ENCODE measurements around the gene TEX11.
"Not testable (repeated sequence)": the region's sequence is repeated elsewhere in the genome, so short reads cannot be mapped to it uniquely, and the experiment has no call there.

Gene TEX11

DNA sequence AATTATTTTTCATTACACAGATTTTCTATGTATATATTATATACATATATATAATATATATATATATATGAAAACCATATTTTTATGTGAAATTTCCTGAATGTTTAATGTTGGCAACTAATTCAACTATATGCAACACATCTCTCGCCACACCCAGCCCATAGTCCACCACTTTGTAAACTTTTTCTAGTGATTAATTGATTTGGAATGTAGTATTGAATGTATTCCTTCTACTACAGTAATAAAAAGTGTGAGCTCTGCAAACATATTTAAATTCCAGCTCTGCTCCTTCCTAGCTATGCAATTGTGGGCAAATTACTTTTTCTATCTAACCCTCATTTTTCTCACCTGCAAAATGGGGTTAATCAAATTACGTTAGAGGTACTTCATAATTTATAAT lies 187.8 kb downstream of the TEX11 start:
- H2AFZ ChIP-seq (ENCODE audit: low read depth, low read length) = no peak overlapping the region
- H3K4me3 ChIP-seq (ENCODE audit: low read length) = no peak overlapping the region
- no peaks in the 10 kb centered on the region for H3K36me3 ChIP-seq (ENCODE audit: insufficient read depth, low read length)
- H3K4me1 ChIP-seq (ENCODE audit: insufficient read depth, low read length) = no peaks in the 10 kb centered on the region
- H3K27me3 ChIP-seq (ENCODE audit: insufficient read depth, low read length) = no peaks in the 10 kb centered on the region
- no peaks in the 10 kb centered on the region for H3K9me3 ChIP-seq (ENCODE audit: low read length)

DNA sequence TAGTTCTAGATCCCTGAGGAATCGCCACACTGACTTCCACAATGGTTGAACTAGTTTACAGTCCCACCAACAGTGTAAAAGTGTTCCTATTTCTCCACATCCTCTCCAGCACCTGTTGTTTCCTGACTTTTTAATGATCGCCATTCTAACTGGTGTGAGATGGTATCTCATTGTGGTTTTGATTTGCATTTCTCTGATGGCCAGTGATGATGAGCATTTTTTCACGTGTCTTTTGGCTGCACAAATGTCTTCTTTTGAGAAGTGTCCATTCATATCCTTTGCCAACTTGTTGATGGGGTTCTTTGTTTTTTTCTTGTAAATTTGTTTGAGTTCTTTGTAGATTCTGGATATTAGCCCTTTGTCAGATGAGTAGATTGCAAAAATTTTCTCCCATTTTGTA lies 197.2 kb downstream of the TEX11 start:
- H2AFZ ChIP-seq (ENCODE audit: low read depth, low read length) = not testable (repeated sequence)

DNA sequence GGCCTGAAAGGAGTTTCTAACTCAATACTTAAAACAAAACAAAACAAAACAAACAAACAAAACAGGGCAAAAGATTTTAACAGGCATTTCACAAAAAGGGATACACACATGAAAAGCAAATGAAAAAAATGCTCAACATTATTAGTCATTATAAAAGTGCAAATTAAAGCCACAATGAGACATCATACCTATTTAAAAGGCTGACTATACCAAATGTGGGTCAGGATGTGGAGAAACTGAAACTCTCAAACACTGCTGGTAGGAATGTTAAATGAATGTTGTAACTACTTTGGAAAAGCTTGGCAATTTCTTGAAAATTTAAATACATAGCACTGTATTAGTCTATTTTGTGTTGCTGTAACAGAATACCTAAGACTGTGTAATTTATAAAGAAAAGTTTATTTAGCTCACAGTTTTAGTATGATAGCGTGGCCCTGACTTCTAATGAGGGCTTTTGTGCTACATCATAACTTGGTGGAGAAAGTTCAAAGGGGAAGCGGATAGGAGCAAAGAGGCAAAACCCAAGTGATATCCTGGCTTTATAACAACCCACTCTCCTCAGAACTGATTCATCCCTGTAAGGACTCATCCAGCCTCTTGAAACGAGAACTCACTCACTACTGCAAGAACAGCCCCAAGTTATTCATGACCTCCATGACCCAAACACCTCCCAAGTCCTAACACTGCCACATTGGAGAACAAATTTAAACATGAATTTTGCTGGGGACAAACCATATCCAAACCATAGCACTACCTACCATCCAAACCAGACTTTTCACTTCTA lies 214.0 kb downstream of the TEX11 start:
- H3K4me3 ChIP-seq (ENCODE audit: low read length) = no peak overlapping the region
- no peaks in the 10 kb centered on the region for H3K9me3 ChIP-seq (ENCODE audit: low read length)
- H3K36me3 ChIP-seq (ENCODE audit: insufficient read depth, low read length) = no peaks in the 10 kb centered on the region
- H2AFZ ChIP-seq (ENCODE audit: low read depth, low read length) = no peak overlapping the region
- no peaks in the 10 kb centered on the region for H3K4me1 ChIP-seq (ENCODE audit: insufficient read depth, low read length)
- no peaks in the 10 kb centered on the region for H3K27me3 ChIP-seq (ENCODE audit: insufficient read depth, low read length)

More for the DNA sequence above, 197.2 kb downstream of the TEX11 start:
- not testable (repeated sequence) for H3K4me1 ChIP-seq (ENCODE audit: insufficient read depth, low read length); H3K4me3 ChIP-seq (ENCODE audit: low read length); H3K27me3 ChIP-seq (ENCODE audit: insufficient read depth, low read length); H3K9me3 ChIP-seq (ENCODE audit: low read length); H3K36me3 ChIP-seq (ENCODE audit: insufficient read depth, low read length)

DNA sequence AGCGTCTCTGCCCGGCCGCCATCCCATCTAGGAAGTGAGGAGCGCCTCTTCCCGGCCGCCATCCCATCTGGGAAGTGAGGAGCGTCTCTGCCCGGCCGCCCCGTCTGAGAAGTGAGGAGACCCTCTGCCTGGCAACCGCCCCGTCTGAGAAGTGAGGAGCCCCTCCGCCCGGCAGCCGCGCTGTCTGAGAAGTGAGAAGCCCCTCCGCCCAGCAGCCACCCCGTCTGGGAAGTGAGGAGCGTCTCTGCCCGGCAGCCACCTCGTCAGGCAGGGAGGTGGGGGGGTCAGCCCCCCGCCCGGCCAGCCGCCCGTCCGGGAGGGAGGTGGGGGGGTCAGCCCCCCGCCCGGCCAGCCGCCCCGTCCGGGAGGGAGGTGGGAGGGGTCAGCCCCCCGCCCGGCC lies 229.1 kb downstream of the TEX11 start:
- not testable (repeated sequence) for H2AFZ ChIP-seq (ENCODE audit: low read depth, low read length); H3K27me3 ChIP-seq (ENCODE audit: insufficient read depth, low read length); H3K4me1 ChIP-seq (ENCODE audit: insufficient read depth, low read length); H3K9me3 ChIP-seq (ENCODE audit: low read length); H3K36me3 ChIP-seq (ENCODE audit: insufficient read depth, low read length); H3K4me3 ChIP-seq (ENCODE audit: low read length)

DNA sequence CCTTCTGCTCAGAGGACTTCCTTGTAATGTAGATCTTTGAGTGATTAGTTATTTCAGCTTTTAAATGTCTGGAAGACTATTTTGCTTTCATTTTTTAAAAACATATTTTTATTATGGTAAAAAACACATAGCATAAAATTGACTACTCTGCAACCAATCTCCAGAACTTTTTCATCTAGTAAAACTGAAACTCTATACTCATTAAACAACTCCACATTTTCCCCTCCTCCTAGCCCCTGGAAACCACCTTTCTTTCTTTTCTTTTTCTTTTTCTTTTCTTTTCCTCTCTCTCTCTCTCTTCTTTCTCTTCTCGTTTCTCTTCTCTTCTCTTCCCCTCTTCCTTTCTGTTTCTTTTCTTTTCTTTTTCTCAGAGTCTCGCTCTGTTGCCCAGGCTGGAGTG lies 233.2 kb downstream of the TEX11 start:
- Histone ChIP-seq H3K27me3 (ENCODE audit: insufficient read depth, low read length) (no peaks in the 10 kb centered on the region), H3K4me1 (ENCODE audit: insufficient read depth, low read length) (no peaks in the 10 kb centered on the region), H2AFZ (ENCODE audit: low read depth, low read length) (no peak overlapping the region), H3K9me3 (ENCODE audit: low read length) (no peaks in the 10 kb centered on the region), H3K36me3 (ENCODE audit: insufficient read depth, low read length) (no peaks in the 10 kb centered on the region), H3K4me3 (ENCODE audit: low read length) (no peak overlapping the region)

DNA sequence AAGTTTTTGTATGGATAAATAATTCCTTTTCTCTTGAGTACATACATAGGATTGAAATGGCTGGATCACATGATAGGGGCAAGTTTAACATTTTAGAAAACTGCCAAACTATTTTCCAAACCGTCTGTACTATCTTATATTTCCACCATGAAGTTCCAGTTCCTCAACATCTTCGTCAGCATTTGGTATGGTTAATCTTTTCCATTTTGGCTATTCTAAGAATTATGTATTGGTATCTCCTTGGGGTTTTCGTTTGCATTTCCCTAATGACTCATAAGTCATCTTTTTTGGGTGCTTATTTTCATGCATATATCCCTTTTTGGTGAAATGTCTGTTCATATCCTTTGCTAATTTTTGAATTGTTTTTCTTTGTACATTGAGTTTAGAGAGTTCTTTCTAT lies 236.2 kb downstream of the TEX11 start:
- no peak overlapping the region for H2AFZ ChIP-seq (ENCODE audit: low read depth, low read length)
- H3K4me3 ChIP-seq (ENCODE audit: low read length) = no peak overlapping the region
- no peaks in the 10 kb centered on the region for H3K4me1 ChIP-seq (ENCODE audit: insufficient read depth, low read length)
- no peaks in the 10 kb centered on the region for H3K36me3 ChIP-seq (ENCODE audit: insufficient read depth, low read length)
- no peaks in the 10 kb centered on the region for H3K9me3 ChIP-seq (ENCODE audit: low read length)
- no peaks in the 10 kb centered on the region for H3K27me3 ChIP-seq (ENCODE audit: insufficient read depth, low read length)

DNA sequence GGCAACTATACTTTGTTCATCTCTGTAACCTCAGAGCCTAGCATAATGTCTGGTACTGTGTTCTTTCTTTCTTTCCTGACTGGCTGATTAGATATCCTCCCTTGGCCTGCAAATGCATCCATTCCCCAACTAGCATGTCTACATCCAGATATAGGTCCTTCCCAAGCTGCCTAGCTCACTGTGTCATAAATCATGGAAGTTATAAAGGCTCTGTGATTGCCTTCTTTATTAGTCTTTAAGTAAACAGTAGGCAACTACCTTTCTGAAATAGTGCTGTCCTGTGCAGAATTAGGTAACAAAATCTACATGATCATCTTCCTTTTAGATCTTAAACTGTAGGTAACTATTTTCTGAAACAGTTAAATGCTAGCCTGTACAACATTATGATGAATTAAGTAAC lies 239.4 kb downstream of the TEX11 start:
- H3K4me3 ChIP-seq (ENCODE audit: low read length) = no peak overlapping the region
- H3K4me1 ChIP-seq (ENCODE audit: insufficient read depth, low read length) = no peaks in the 10 kb centered on the region
- no peaks in the 10 kb centered on the region for H3K36me3 ChIP-seq (ENCODE audit: insufficient read depth, low read length)
- H3K27me3 ChIP-seq (ENCODE audit: insufficient read depth, low read length) = no peaks in the 10 kb centered on the region
- no peaks in the 10 kb centered on the region for H3K9me3 ChIP-seq (ENCODE audit: low read length)
- H2AFZ ChIP-seq (ENCODE audit: low read depth, low read length) = no peak overlapping the region

DNA sequence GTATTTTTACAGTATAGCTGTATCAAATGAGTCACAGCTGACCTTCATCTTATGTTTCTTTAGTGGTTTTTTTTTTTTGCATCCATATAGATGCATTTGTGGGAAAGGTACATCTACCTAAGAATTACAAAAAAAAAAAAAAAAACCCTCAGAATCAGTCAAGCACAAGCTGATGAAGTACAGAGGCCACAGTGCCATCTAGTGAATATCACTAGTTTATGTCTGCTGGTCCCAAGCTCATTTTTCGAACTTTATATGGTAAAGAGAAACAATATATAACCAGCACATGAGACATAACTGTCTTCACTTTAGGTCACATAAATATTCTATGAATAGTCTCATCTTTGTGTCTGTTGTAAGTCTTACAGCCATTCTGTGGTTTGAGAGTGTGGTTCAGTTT lies 243.8 kb downstream of the TEX11 start:
- H3K9me3 ChIP-seq (ENCODE audit: low read length) = no peaks in the 10 kb centered on the region
- no peaks in the 10 kb centered on the region for H3K27me3 ChIP-seq (ENCODE audit: insufficient read depth, low read length)
- H3K4me1 ChIP-seq (ENCODE audit: insufficient read depth, low read length) = no peaks in the 10 kb centered on the region
- no peak overlapping the region for H3K4me3 ChIP-seq (ENCODE audit: low read length)
- no peaks in the 10 kb centered on the region for H3K36me3 ChIP-seq (ENCODE audit: insufficient read depth, low read length)
- H2AFZ ChIP-seq (ENCODE audit: low read depth, low read length) = no peak overlapping the region

DNA sequence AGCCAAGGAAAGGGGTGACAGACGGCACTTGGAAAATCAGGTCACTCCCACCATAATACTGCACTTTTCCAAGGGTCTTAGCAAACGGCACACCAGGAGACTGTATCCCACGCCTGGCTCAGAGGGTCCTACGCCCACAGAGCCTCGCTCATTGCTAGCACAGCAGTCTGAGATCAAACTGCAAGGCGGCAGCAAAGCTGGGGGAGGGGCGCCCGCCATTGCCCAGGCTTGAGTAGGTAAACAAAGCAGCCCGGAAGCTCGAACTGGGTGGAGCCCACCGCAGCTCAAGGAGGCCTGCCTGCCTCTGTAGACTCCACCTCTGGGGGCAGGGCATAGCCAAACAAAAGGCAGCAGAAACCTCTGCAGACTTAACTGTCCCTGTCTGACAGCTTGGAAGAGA lies 247.4 kb downstream of the TEX11 start:
- H3K9me3 ChIP-seq (ENCODE audit: low read length); H3K4me1 ChIP-seq (ENCODE audit: insufficient read depth, low read length); H2AFZ ChIP-seq (ENCODE audit: low read depth, low read length); H3K27me3 ChIP-seq (ENCODE audit: insufficient read depth, low read length); H3K4me3 ChIP-seq (ENCODE audit: low read length); H3K36me3 ChIP-seq (ENCODE audit: insufficient read depth, low read length): not testable (repeated sequence)

DNA sequence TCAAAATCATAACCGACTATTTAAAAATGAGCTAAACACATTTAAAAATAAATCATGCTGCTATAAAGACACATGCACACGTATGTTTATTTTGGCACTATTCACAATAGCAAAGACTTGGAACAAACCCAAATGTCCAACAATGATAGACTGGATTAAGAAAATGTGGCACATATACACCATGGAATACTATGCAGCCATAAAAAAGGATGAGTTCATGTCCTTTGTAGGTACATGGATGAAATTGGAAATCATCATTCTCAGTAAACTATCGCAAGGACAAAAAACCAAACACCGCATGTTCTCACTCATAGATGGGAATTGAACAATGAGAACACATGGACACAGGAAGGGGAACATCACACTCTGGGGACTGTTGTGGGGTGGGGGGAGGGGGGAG lies 251.0 kb downstream of the TEX11 start:
- H3K36me3 ChIP-seq (ENCODE audit: insufficient read depth, low read length); H3K27me3 ChIP-seq (ENCODE audit: insufficient read depth, low read length); H2AFZ ChIP-seq (ENCODE audit: low read depth, low read length); H3K4me1 ChIP-seq (ENCODE audit: insufficient read depth, low read length); H3K4me3 ChIP-seq (ENCODE audit: low read length); H3K9me3 ChIP-seq (ENCODE audit: low read length): not testable (repeated sequence)

DNA sequence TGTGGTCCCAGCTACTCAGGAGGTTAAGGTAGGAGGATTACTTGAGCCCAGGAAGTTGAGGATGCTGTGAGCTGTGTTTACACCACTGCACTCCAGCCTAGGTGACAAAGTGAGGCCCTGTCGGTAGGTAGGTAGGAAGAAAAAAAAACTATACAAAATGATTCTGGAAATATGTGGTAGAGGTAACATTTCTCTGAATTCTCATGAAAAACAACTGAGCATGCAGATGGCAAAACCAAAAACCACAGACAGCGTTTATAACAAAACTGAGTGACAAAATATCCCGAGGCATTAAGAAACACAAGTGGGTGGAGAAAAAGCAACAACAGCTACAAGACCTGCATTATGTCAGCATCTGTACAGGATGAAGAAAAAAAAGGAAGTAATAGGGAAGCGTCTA lies 252.2 kb downstream of the TEX11 start:
- H3K4me3 ChIP-seq (ENCODE audit: low read length) = no peak overlapping the region
- H3K36me3 ChIP-seq (ENCODE audit: insufficient read depth, low read length) = no peaks in the 10 kb centered on the region
- no peaks in the 10 kb centered on the region for H3K9me3 ChIP-seq (ENCODE audit: low read length)
- no peaks in the 10 kb centered on the region for H3K27me3 ChIP-seq (ENCODE audit: insufficient read depth, low read length)
- H3K4me1 ChIP-seq (ENCODE audit: insufficient read depth, low read length) = no peaks in the 10 kb centered on the region
- H2AFZ ChIP-seq (ENCODE audit: low read depth, low read length) = no peak overlapping the region

DNA sequence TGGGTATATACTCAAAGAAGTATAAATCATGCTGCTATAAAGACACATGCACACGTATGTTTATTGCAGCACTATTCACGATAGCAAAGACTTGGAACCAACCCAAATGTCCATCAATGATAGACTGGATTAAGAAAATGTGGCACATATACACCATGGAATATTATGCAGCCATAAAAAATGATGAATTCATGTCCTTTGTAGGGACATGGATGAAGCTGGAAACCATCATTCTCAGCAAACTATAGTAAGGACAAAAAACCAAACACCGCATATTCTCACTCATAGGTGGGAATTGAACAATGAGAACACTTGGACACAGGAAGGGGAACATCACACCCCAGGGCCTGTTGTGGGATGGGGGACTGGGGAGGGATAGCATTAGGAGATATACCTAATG lies 260.6 kb downstream of the TEX11 start:
- not testable (repeated sequence) for H3K9me3 ChIP-seq (ENCODE audit: low read length); H2AFZ ChIP-seq (ENCODE audit: low read depth, low read length); H3K4me1 ChIP-seq (ENCODE audit: insufficient read depth, low read length); H3K36me3 ChIP-seq (ENCODE audit: insufficient read depth, low read length); H3K27me3 ChIP-seq (ENCODE audit: insufficient read depth, low read length); H3K4me3 ChIP-seq (ENCODE audit: low read length)

DNA sequence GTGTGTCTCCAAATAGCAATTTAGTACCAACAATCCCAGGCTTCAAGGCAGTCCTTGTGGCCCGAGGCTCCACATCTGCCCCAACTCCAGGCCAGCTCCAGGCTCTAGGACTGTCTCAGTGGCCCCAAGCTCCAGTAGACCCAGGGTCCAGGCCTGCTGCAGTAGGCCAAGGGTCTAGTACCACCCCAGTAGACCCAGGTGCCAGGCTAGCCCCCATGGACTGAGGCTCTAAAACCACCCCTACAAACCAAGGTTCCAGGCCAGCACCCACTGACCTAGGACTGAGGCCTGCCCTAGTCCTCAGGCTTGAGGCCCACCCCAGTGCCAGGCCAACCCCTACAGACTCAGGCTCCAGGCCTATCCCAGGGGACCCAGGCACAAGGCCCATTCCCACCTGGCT lies 272.3 kb downstream of the TEX11 start:
- Histone ChIP-seq H3K4me3 (ENCODE audit: low read length) (no peak overlapping the region), H3K36me3 (ENCODE audit: insufficient read depth, low read length) (no peaks in the 10 kb centered on the region), H3K9me3 (ENCODE audit: low read length) (peaks cover 3% of the 10 kb centered on the region), H3K4me1 (ENCODE audit: insufficient read depth, low read length) (no peaks in the 10 kb centered on the region), H3K27me3 (ENCODE audit: insufficient read depth, low read length) (peaks cover 2% of the 10 kb centered on the region), H2AFZ (ENCODE audit: low read depth, low read length) (no peak overlapping the region)

DNA sequence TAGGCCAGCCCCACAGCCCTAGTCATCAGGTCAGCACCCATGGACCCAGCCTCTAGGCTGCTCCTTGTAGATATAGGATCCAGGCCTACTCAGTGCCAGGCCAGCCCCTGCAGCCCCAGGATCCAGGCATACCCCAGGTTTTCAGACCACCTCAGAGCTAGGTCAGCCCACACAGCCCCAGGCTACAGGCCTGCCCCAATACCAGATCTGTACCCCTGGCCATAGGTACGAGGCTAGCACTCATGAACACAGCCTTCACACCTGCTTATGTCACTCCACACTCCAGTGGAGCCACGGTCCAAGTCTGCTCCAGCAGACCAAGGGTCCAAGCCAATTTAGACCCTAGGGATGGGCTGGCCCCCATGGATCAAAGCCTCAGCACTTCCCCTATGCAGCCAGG lies 272.8 kb downstream of the TEX11 start:
- no peak overlapping the region for H2AFZ ChIP-seq (ENCODE audit: low read depth, low read length)
- H3K4me3 ChIP-seq (ENCODE audit: low read length) = no peak overlapping the region
- no peaks in the 10 kb centered on the region for H3K4me1 ChIP-seq (ENCODE audit: insufficient read depth, low read length)
- peaks cover 2% of the 10 kb centered on the region for H3K27me3 ChIP-seq (ENCODE audit: insufficient read depth, low read length)
- H3K36me3 ChIP-seq (ENCODE audit: insufficient read depth, low read length) = no peaks in the 10 kb centered on the region
- H3K9me3 ChIP-seq (ENCODE audit: low read length) = peaks cover 3% of the 10 kb centered on the region
